Body of pancreas (tissue), 4 donors: ENCODE data around the gene RARS2. TPM values are rescaled to one million over a fixed set of nuclear protein-coding genes. Genes with fewer than 3 reads are reported as not detected.

ENCODE experiments used
- ATAC-seq: fragments of 150-250 bp; one replicate; pipeline ENCODE4 v1.9.1; 2016
- DNase-seq, 4 donors: peaks; one replicate each; pipeline ENCODE4 v3.0.0-alpha.2; 2019
- H3K27ac ChIP-seq, 4 donors: fragments of 200-600 bp; sonication (generic); 1 replicate in 3 of 4; 2 replicates in 1 of 4; pipeline versions ENCODE4 v1.5.1 to v1.6.1; 2016 to 2019; ENCODE audit warnings: mild to moderate bottlenecking in 1 of 4, mixed read lengths in 1 of 4, moderate library complexity in 1 of 4
- H3K27me3 ChIP-seq, 2 donors: fragments of 200-600 bp; sonication (generic); one replicate each; pipeline ENCODE4 v1.6.0; 2016; ENCODE audit warnings: mild to moderate bottlenecking in 1 of 2
- H3K36me3 ChIP-seq, 2 donors: fragments of 200-600 bp; sonication (generic); replicated peaks in 1 of 2; 2 replicates each; pipeline ENCODE4 v1.5.1; 2016; ENCODE audit warnings: low read depth in 2 of 2; ENCODE audit not compliant: insufficient read depth in 1 of 2
- H3K4me1 ChIP-seq: fragments of 200-600 bp; sonication (generic); one replicate; pipeline ENCODE4 v1.6.0; 2016
- H3K4me3 ChIP-seq, 2 donors: fragments of 200-600 bp; sonication (generic); 1 replicate in 1 of 2; 2 replicates in 1 of 2; pipeline ENCODE4 v1.5.1; 2016 to 2019
- H3K9me3 ChIP-seq, 3 donors: fragments of 200-600 bp; sonication (generic); 1 replicate in 2 of 3; 2 replicates in 1 of 3; pipeline ENCODE4 v1.5.1; 2016
- CTCF ChIP-seq, 7 experiments: fragments of 450-650 bp in 4 of 7; fragments of 200-600 bp in 3 of 7; sonication (generic) in 3 of 7; IDR thresholded peaks; one replicate each; pipeline ENCODE4 v1.5.1; 2016 to 2019; ENCODE audit warnings: antibody characterized with exemption in 7 of 7
- POLR2A ChIP-seq, 3 donors: fragments of 450-650 bp; IDR thresholded peaks; one replicate each; pipeline ENCODE4 v1.6.1; 2016; ENCODE audit warnings: antibody characterized with exemption in 3 of 3, mild to moderate bottlenecking in 2 of 3
- WGBS, 2 donors: methylation state at CpG; one replicate each; pipeline ENCODE4 v1.1.5; 2017; 5-methylcytosine and 5-hydroxymethylcytosine counted together
- intact Hi-C: fragments of 100-400 bp; cut with DNase I; formaldehyde crosslinking; loops from one replicate; pipeline ENCODE4 v1.15.1; 2023
- total RNA-seq, 2 donors: library from RNA; depleted of rRNA; stranded (reverse); fragments of >200 nt; gene quantifications; one replicate each; pipeline ENCODE4 v1.1.0, GENCODE V29; 2016

Gene RARS2
- total RNA-seq, 2 donors from 2014 or later: 7.3 to 15.8 TPM

- intact Hi-C loops: no loop called here
- Histone ChIP-seq H3K36me3 (peaks cover 0 to 11% of the 10 kb centered on the region in 2 donors), H3K4me3 (no peak overlapping the region), H3K27ac (no peak overlapping the region), H3K4me1 (no peaks in the 10 kb centered on the region), H3K27me3 (no peaks in the 10 kb centered on the region), H3K9me3 (no peaks in the 10 kb centered on the region)
- DNase-seq (no peak), ATAC-seq (no peak)
- WGBS, 2 donors: 82 to 88% methylated on average over 2 of the region's 2 CpGs
- TF ChIP-seq CTCF (IDR thresholded peaks at IDR 0.05) (no peak), POLR2A (IDR thresholded peaks at IDR 0.05) (no peak)
Measured at GRCh38 chr6:87551799-87552198, 38.0 kb downstream of the RARS2 start.

- 83 to 96% methylated on average over 1 of the region's 1 CpG for WGBS, 2 donors
- H3K27ac ChIP-seq: no peak overlapping the region
- TF ChIP-seq CTCF (IDR thresholded peaks at IDR 0.05) (no peak), POLR2A (IDR thresholded peaks at IDR 0.05) (no peak)
- no peak overlapping the region for H3K4me3 ChIP-seq
- DNase-seq (no peak), ATAC-seq (no peak)
- no peaks in the 10 kb centered on the region for H3K27me3 ChIP-seq
- no peaks in the 10 kb centered on the region for H3K9me3 ChIP-seq
- no peaks in the 10 kb centered on the region for H3K4me1 ChIP-seq
- intact Hi-C loops: no loop called here
- H3K36me3 ChIP-seq: peaks cover under 1 to 16% of the 10 kb centered on the region in 2 donors
Measured at GRCh38 chr6:87544474-87544735, 45.4 kb downstream of the RARS2 start.

GRCh38 chr6:87543696-87544473, 45.9 kb downstream of the RARS2 start:
- Histone ChIP-seq H3K9me3 (no peaks in the 10 kb centered on the region), H3K27me3 (no peaks in the 10 kb centered on the region), H3K4me3 (no peak overlapping the region), H3K27ac (no peak overlapping the region), H3K4me1 (no peaks in the 10 kb centered on the region), H3K36me3 (peaks cover 4 to 15% of the 10 kb centered on the region in 2 donors)
- ATAC-seq (no peak), DNase-seq (no peak)
- WGBS, 2 donors: 83 to 89% methylated on average over 4 of the region's 4 CpGs
- intact Hi-C loops: no loop called here
- TF ChIP-seq CTCF (IDR thresholded peaks at IDR 0.05) (no peak), POLR2A (IDR thresholded peaks at IDR 0.05) (no peak)

- ATAC-seq (no peak), DNase-seq (no peak)
- Histone ChIP-seq H3K4me1 (no peaks in the 10 kb centered on the region), H3K27me3 (no peaks in the 10 kb centered on the region), H3K27ac (no peak overlapping the region), H3K4me3 (no peak overlapping the region), H3K36me3 (peaks cover 4 to 11% of the 10 kb centered on the region in 2 donors), H3K9me3 (no peaks in the 10 kb centered on the region)
- 88 to 91% methylated on average over 2 of the region's 2 CpGs for WGBS, 2 donors
- TF ChIP-seq CTCF (IDR thresholded peaks at IDR 0.05) (no peak), POLR2A (IDR thresholded peaks at IDR 0.05) (no peak)
- intact Hi-C loops: no loop called here
Measured at GRCh38 chr6:87541744-87542143, 48.0 kb downstream of the RARS2 start.

GRCh38 chr6:87541041-87541440, 48.7 kb downstream of the RARS2 start:
- Histone ChIP-seq H3K9me3 (no peaks in the 10 kb centered on the region), H3K27me3 (no peaks in the 10 kb centered on the region), H3K4me3 (no peak overlapping the region), H3K4me1 (no peaks in the 10 kb centered on the region), H3K36me3 (peaks cover 4 to 11% of the 10 kb centered on the region in 2 donors), H3K27ac (no peak overlapping the region)
- TF ChIP-seq CTCF (IDR thresholded peaks at IDR 0.05) (no peak), POLR2A (IDR thresholded peaks at IDR 0.05) (no peak)
- 100% methylated on average over 1 of the region's 1 CpG for WGBS, 2 donors
- DNase-seq (no peak), ATAC-seq (no peak)
- intact Hi-C loops: no loop called here
